AG10803 (cell line): ENCODE measurements around the gene DIP2A.

Source experiments
- DNase-seq: peaks from one replicate; pipeline ENCODE4 v3.0.0; 2010; ENCODE audit warnings: low read depth
- H3K4me3 ChIP-seq: 2 replicates; pipeline ENCODE4 v1.5.1; 2011; ENCODE audit warnings: mild to moderate bottlenecking, low read length, control low read depth
- TF ChIP-seq, protein P1 (sequence below): conservative IDR thresholded peaks from 2 replicates; pipeline ENCODE4 v1.5.1; 2011; ENCODE audit warnings: mild to moderate bottlenecking, low read length, control low read depth, inconsistent platforms

Gene DIP2A

DNA sequence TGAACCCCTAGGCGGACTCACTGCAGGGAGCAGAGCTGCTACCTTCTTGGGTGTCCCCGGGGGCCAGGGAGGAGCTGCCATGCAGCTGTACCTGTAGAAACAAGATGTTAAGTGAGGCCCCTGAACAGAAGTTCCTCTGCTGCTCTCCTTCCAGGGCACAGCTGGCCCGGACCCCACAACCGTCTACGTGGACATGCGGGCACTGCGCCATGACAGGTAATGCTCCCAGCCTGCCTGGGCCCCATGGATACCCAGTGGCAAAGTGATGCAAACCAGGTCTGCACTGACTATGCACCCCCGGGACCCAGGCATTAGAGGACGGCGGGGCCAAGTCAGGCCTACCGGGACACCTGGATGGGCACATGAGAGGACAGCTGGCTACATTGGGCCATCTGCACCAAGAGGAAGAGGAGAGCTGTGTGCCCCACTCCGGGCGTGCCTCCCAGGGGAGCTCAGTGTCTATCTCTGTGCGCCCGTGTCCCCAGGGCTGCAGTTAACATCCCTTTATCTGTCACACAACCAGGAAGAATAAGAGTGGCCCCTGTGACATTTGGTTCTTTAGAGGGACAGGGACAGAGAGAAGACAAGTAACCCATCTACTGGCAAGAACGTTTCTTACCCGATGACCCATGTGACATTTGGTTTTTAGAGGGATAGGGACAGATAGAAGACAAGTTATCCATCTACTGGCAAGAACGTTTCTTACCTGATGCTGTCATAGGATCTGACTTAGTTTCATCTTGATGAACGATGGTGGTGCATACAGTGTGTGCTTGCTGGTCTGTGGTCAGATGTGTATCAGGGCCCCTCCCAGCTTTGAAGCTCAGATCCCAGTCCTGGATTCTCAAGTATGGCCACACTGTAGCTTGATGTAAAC, 102.1 kb downstream of the DIP2A start:
- TF ChIP-seq, protein P1, sequence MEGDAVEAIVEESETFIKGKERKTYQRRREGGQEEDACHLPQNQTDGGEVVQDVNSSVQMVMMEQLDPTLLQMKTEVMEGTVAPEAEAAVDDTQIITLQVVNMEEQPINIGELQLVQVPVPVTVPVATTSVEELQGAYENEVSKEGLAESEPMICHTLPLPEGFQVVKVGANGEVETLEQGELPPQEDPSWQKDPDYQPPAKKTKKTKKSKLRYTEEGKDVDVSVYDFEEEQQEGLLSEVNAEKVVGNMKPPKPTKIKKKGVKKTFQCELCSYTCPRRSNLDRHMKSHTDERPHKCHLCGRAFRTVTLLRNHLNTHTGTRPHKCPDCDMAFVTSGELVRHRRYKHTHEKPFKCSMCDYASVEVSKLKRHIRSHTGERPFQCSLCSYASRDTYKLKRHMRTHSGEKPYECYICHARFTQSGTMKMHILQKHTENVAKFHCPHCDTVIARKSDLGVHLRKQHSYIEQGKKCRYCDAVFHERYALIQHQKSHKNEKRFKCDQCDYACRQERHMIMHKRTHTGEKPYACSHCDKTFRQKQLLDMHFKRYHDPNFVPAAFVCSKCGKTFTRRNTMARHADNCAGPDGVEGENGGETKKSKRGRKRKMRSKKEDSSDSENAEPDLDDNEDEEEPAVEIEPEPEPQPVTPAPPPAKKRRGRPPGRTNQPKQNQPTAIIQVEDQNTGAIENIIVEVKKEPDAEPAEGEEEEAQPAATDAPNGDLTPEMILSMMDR: no peak
- no peak overlapping the region for H3K4me3 ChIP-seq

DNA sequence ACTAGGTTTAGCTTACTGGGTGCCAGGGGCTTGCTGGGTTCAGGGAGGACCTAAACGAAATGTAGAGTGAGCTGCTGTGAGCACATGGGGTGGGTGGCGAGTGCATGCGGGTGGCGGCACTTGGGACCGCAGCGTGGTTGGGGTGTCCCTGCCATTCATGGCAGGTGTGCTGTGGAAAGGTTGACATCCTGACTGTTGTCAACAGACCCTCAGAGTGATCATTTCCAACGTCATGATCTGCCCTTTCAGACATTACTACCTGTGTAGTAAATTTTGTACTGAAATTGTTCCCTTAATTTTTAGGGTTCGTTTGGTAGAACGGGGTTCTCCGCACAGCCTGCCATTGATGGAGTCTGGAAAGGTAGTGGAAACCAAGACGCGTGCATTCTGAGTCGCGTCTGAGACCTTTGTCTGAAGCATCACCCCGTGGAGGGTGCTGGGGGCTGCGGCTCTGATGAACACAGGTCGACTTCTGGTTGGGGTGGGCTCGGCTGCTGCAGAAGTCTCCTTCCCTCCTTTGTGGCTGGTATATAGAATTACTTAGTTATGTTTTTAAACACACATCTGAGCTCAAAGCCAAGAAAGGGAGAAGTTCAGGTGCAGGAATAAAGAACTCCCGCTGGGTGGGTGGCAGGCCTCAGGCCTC, 102.9 kb downstream of the DIP2A start:
- no peak overlapping the region for H3K4me3 ChIP-seq
- DNase-seq: no peak
- TF ChIP-seq, protein P1: no peak

More for the DNA sequence above, 102.1 kb downstream of the DIP2A start:
- DNase-seq: no peak

DNA sequence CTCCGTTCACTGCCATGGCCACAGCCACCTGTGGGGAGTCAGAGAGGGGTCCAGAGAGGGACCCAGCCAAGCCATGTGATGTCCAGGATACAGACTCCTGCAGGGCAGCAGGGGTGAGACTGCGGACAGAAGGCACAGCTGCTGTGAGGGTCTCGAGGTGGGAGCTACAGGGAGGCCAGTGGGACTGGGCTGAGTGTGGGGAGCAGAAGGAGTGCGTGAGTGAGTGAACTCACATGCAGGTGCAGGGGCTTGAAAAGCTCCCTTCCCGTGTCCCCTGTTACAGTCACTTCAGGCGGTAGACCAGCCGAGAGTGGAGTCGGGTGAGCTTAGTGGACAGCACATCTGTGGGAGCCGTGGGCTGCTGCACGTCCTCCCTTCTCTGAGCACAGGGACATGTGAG, 103.8 kb downstream of the DIP2A start:
- TF ChIP-seq, protein P1: no peak
- no peak overlapping the region for H3K4me3 ChIP-seq
- DNase-seq: no peak

DNA sequence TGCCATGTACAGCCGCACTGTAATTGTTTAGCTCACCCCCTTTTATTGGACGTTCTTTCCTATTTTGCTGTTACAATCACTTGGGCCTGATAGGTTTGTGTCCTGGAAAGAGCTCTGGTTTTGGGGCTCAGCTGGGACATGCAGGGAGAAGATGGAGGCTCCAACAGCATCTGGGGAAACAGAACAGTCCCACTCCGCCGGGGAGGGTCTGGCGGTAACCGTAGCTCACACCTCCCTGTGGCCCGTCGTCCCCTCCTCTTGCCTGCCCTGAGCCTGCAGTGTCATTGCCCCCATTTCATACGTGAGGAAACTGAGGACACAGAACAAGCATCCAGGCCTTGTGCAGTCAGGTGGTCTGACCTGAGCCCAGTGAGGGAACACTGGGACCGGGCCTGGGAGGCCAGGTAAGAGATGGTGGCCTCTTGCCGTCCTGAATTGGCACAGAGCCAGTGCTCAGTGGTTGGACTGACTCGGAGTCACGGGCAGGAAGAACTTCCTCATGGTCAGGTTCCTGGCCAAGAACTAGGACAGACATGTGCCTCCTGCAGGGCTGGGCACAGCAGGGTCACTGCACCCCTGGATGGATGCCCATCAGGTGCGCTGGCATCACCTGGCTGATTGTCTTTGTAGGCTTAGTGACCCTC, 104.4 kb downstream of the DIP2A start:
- no peak for DNase-seq
- TF ChIP-seq, protein P1: no peak
- H3K4me3 ChIP-seq: no peak overlapping the region

DNA sequence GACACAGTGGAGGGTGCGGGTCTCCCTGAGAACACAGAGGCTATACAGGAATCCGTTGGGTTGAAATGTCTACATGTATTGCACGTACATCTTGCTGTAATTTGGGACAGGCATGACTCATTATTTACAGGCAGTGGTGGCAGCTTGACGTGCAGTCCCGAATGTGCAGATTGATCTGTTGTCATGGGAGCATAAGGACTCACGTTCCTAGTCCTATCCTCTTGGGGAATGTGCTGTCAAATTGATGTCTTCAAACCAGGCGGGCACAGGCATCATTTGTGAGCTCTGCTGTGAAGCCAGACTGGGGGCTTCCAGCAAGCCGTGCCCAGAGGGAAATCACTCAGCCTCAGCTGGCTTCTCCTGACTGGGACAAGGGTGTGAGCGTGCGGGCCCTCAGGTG, 105.7 kb downstream of the DIP2A start:
- H3K4me3 ChIP-seq: no peak overlapping the region
- peak; percentile 54 for DNase-seq
- TF ChIP-seq, protein P1: no peak

DNA sequence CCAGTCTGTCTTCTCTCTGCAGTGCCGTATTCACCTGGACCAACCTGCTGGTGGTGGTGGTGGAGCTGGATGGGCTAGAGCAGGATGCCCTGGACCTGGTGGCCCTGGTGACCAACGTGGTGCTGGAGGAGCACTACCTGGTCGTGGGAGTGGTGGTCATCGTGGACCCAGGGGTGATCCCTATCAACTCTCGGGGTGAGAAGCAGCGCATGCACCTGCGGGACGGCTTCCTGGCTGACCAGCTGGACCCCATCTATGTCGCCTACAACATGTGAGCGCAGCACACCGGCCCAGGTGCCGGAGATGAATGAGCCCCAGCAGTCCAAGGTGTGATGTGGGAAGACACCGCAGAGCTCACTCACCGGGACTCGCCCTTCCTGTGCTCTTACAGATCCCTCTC, 108.7 kb downstream of the DIP2A start:
- TF ChIP-seq, protein P1: no peak
- DNase-seq: no peak
- no peak overlapping the region for H3K4me3 ChIP-seq
